HG03342 (cell line): ENCODE results near the gene GALNT1.

Experiments used
- ATAC-seq: cut with Tn5 transposase; IDR thresholded peaks from one replicate; pipeline ENCODE4 v1.9.1; 2021; ENCODE audit warnings: mild to moderate bottlenecking, moderate library complexity; ENCODE audit not compliant: unreplicated experiment

The GALNT1 gene

DNA sequence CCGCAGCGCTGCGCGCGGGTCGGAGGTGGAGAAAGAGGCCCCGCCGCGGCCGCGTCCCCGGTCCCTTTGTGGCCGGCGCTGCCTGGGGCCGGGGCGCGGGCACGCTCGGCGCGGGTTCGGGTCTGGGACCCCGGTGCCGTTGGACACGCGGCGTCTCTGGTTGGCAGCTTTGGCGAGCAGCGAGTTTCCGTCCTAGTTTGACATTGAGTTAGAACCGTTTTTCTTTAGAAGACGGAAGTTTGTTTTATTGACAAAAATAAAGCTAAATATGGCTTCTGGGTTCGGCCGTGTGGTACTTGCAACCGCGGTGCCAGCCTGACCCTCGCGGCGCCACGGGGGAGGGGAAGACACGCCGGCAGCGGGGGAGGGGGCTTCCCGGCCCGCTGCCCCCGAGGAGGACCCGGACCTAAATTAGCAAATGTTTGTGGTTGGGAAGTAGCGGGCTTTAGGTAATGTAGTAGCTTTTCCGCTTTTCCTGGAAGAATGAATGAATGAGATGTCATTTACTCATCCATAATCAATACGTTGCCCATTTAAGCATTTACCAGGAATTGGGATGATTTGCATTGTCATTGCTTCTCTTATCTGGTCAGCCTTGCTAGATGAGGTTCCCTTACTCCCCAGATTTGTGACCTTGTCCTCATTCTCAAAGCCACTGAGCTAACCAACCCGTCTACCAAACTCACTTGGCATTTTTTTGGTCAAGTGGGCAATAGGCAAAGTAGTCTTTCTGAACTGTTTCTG is 530 bp downstream of the GALNT1 start:
- no peak for ATAC-seq

DNA sequence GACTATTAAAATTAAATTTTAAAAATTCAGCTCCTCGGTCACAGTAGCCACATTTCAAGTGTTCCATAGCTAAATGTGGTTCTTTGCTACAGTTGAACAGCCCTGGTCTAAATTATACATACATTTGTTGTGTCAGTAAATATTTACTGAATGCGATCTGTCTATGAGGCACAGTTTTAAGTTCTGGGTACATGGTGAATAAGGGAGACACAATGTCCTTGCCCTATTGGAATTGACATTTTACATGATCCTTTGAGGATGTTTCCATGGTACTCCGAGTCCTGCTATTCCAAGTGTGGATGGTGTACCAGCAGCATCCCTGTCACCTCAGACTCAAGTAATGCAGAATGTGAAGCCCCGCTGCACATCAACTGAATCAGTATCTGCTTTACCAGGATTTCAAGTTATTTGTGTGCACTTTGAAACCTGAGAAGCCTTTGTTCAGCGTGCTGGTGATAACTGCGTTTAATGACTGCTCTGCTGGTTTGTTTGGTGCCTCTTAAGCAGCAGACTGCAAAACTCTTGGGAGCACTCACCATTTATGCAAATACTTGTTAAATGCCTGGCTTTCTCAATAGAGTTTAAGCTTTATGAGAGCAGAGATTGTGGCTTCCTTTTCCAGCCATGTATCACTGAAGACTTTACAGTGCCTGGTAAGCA is 1.5 kb downstream of the GALNT1 start:
- no peak for ATAC-seq

DNA sequence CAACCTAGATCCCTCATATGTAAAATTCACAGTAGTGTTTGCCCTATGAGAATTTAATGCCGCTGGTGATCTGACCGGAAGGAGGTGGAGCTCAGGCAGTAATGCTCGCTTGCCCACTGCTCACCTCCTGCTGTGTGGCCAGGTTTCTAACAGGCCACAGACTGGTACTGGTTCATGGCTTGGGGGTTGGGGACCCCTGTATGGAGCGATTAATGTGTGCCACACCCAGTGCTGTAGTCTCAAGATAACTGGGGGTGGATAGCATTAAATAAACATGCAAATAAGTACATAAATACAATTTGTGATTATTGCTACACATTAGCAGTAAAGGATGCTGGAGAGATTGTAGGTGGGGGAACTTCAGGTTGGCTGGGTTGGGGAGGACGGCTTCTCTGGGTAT is 3.2 kb downstream of the GALNT1 start:
- ATAC-seq = no peak

DNA sequence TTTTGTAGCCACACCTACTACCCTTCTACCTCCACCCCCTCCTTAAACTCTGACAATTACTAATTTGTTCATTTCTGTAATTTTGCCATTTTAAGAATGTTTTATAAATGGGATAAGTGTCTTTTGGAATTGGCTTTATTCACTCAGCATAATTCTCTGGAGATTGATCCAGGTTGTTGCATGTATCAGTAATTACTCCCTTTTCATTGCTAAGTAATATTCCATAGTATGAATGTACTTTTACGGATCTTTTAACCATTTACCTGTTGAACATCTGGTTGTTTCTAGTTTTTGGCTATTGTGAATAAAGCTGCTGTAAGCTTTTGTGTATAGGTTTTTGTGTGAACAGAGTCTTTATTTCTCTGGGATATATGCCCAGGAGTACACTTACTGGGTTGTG is 4.1 kb downstream of the GALNT1 start:
- no peak for ATAC-seq

DNA sequence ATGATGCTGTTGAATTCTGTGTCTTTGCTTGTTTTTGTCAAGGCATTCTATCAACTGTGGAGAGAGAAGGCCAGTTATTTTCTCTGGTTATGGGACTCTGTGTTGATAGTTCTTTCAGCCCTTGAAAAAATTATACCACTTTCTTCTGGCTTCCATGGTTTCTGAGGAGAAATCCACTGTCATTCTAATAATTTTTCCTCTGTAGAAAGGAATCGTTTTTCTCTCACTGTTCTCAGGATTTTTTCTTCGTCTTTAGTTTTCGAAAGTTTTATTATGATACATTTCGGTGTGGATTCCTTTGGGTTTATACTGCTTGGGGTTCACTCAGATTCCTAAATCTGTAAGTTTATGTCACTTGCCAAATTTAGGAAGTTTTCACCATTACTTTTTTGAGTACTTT is 6.6 kb downstream of the GALNT1 start:
- no peak for ATAC-seq

DNA sequence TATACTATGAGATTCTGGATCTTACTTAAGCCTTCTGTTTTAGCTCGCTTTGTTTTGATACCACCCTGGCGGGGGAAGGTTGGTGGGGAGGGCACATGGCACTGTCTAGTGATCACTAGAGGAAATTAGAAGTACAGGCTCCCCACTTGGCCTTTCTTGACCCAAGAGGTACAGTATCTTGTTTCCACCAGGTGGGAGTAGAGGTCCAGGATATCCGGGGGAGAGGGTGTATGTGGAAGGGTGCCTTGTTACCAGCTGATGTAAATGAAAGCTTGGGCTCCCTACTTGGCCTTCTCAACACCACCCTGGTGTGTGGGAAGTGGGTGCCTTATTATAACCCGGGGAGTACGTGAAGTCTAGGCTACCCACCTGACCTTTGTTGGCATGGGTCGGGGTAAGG is 7.5 kb downstream of the GALNT1 start:
- ATAC-seq = no peak

DNA sequence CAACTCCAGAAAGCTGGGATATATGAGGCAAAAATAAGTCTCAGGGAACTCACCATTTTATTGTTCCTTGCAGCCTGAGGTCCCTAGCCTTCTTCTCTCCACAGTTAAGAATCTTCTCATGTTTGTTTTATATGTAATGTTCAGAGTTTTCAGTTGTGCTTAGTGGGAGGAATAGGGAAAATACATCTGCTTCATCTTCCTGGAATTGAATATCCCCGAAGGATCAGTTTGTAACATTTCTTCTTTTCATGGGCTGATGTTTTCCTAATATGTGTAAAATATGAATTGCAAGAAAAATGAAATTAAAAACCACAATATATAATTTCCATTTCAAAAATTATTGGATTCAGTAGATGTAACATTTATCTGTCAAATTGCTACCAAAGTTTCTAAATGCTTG is 8.0 kb downstream of the GALNT1 start:
- no peak for ATAC-seq

DNA sequence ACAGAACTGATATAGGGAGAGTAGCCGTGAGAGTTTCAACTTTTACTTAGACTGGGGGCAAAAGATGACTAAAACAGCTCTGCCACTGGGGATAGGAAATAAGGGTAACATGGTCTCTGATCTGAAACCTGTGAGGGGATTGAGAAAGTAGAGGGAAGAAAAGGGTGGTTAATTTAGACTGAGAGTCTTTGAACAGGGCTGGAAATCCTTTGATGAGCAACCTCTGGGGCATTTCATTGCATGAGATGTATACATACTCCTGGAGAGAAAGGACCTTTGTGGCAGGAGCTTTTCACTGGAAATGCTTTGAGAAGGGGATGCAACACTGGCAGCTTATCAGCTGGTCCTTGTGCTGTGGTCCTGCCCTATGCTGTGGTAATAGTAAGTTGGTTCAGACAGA is 9.4 kb downstream of the GALNT1 start:
- ATAC-seq = no peak

DNA sequence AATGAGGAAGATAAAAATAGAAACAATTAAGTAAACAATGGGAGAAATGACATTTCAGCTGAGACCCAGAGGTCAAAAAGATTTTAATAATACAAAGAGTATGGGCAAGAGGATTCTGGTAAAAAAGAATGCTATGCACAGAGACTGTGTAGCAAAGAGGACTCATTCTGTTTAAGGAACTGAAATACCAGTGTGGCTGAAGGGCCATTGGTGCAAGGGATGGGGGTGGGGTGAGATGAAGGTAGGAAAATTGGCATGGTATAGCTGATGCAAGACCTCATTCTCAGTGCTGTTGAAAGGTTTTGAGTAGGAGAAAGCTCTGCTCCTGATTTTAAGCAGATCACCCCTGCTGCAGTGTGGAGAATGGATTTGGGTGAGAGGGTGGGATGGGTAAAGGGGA is 10.8 kb downstream of the GALNT1 start:
- peak; percentile 98 for ATAC-seq

DNA sequence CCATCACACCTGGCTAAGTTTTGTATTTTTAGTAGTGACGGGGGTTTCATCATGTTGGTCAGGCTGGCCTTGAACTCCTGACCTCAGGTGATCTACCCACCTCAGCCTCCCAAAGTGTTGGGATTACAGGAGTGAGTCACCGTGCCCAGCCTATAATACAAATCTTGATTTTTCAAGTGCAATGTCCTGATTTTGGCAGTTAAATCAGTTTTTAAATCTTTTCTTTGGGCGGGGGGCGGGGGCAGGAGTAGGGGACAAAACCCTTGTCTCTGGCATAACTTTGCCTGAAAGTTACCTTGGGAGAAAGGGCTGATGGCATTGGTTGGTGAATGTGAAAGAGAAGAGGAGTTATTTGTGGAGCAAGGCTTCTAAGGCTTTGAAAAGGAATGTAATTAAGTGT is 12.3 kb downstream of the GALNT1 start:
- no peak for ATAC-seq

DNA sequence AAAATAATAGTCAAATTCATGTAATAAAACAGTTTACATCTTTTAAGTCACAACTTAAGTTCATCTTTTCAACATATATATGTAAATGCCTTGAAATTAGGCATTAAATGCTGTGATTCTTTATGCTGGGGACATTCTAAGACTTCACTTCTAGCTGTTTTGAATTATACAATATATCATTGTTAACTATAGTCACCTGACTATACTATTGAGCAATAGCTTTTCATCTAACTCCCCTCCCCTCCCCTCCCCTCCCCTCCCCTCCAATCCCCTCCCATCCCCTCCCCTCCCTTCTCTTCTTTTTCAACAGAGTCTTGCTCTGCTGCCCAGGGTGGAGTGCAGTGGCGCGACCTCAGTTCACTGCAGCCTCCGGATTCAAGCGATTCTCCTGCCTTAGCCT is 16.2 kb downstream of the GALNT1 start:
- ATAC-seq = no peak

DNA sequence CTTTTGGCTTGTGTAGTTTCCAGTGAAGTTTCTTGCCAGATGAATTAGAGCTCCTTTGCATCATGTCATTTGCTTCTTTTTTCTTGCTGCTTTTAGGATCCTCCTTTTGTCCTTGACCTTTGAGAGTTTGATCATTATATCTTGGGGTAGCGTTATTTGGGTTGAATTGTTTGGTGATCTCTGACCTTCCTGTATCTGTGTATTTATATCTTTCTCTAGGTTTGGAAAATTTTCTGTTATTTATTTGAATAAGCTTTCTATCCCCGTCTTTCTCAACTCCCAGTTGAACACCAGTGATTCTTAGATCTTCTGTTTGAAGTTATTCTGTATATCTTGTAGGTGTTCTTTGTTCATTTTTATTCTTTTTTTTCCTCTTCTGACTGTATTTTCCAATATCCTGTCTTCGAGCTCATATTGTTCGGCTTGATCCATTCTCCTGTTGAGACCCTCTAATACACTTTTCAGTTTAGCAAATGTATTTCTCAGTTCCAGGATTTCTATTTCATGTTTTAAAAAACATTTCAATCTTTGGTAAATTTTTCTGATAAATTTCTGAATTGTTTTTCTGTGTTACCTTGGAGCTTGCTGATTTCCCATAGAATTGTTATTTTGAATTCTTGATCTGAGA is 20.8 kb downstream of the GALNT1 start:
- ATAC-seq = no peak

DNA sequence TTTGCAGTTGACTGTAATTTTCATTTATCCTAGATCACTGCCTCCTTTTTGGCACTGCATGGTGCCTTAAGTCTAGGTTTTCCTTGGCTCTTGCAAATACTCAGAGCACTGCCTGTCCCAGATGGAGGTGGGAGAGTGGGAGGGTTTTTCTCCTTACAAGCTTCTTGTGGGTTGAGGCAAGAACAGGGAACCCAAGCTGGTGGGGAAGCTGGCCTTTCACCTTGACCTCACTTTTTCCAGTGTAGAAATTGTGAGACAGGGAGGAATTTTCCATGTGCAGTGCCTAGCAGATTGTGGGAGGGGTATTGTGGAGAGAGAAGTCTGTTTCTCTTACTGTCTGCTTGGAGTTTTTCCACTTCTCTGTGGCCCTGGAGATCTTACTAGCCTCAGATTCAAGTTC is 21.5 kb downstream of the GALNT1 start:
- ATAC-seq = no peak

DNA sequence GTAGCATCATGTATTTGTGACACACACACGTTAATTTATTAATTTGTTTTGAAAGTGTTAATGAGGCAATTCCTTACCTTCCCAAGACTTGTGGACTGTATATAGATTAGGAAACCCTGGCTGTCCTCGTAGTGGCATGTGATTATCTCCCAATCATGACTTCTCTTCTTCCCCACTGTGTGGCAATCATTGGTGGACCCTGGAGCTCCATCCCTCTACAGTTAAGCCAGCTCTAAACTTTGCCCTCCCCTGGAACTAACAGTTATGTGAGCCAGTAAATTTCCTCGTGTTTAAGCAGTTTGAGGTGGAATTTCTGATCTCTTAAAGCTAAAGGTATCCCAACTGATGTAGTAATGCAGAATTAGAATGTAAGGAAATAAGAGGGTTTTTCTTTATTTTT is 22.0 kb downstream of the GALNT1 start:
- ATAC-seq = no peak

DNA sequence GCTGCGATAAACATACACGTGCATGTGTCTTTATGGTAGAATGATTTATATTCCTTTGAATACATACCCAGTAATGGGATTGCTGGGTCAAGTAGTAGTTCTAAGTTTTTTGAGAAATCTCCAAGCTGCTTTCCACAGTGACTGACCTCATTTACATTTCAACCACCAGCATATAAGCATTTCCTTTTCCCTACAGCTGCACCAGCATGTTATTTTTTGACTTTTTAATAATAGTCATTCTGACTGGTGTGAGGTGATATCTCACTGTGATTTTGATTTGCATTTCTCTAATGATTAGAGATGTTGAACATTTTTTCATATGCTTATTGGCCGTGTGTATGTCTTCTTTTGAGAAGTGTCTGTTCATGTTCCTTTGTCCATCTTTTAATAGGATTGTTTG is 22.8 kb downstream of the GALNT1 start:
- no peak for ATAC-seq

DNA sequence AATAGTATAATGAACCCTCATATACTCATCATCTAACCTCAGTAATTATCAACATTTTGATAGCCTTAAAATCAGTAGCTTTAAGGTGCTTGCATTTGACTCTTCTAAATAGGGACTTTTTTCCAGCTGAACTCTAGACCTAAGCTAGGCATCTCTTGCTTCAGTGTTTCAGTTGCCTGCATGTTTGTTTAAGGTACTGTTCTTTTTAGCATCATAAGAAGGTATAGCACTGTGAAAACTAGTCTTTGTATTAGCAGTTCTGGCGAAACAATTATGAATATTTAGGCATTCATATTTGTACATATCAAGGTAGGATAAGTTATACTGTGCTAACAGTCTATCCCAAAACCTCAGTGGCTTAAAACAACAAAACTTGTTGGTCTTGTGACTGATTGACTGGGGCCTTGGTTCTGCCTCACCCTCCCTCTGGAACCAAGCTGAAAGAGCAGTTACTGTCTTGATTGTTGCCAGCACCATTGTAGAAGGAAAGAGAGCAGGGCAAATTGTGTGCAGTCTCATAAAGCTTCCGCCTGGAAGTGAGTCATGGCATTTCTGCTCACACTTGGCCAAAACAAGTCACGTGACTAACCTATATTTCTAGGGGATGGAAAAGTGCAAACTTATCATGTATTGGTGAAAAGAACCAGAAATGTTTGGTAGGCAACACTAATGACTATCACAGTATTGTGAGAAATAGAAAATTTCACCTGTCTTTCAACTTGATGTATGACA is 24.3 kb downstream of the GALNT1 start:
- no peak for ATAC-seq

DNA sequence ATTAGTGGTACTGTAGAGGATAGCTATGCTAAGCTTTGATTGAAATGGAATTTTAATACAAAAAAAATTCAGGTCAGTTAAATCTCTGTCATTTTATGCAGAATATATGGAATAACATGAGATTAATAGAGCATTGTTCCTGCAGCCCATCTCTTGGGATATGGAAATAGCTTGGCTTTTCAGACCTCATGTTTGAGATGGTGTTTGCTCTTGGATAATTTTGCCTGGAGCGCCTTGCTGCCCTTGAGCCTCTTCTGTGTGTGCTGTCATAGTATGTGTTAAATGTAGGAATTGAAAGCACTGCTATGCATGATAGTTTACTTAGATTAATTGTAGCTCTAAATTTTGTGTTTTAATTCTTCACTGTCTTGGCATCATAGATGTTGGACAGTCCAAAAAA is 27.7 kb downstream of the GALNT1 start:
- ATAC-seq = no peak

DNA sequence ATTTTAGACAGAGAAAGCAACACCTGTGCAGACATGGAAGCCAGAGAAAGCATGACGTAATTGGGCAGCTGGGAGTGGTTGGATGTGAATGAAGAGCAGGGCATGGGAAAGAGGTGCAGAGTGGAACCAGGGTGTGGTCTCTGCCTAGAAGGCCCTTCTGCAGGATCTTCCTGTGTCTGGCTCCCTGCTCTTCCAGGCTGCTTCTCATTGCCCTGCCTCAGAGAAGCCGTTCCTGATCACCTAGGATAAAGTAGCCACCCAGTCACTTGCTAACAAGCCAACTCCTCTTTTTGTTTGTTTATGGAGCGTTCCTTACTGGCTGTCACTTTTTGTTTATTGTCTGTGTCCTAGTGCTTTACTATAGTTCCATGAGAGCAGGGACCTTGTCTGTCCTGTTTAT is 28.5 kb downstream of the GALNT1 start:
- no peak for ATAC-seq

DNA sequence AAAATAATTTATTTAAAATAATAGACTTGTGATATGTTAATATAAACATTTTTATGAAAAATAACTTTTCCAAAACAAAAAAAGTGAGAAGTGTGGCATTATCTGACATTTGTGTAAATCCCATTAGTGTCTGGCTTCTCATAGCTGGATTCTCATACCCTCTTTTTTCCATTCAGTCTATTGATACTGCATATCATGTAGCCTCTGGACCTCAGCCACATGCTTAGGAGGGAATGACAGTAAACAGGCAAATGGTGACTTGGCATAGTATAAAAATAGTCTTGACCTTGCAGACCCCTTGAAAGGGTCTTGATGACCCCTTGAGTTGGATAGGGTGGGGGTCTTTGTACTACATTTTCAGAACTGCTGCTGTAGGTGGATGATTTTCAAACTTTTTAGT is 29.2 kb downstream of the GALNT1 start:
- no peak for ATAC-seq

DNA sequence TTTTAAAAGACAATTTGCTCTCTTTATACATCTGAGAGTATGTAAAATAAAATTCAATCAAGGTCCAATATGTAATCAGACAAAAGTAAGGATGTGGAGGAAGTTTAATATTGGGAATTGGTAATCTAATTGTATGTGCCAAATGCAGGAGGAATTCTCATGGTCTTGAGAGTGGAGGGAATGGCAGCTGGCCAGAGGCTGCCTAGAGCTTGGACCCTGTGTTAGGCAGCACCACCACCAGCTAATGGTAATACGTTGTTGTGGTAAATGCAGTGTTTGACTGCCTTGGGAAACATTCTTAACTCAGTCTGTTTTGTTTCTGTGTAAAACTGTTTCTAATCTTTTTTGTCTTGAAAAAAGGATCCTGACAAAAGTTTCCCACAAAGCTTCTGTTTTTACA is 30.0 kb downstream of the GALNT1 start:
- no peak for ATAC-seq

DNA sequence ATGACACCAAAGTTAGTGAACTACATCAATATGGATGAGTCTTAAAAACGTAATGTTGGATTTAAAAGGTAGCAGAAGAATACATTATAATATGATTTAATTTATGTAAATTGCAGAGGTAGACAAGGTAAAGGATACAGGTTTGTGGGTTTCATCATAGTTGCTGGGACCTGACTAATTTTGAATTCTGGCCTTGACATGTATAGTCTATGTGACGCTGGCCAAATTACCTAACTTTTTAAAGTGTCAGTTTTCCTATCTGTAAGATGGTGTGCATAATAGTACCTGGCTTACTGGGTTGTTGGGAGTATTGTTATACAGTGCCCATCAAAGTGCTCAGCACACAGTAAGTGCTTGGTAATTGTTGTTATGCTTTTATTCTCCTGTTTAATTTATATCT is 34.5 kb downstream of the GALNT1 start:
- ATAC-seq = no peak
